DND-41 (cell line): ENCODE results near the gene IFFO2.

ENCODE experiments used
- CTCF ChIP-seq: IDR thresholded peaks from 2 replicates; pipeline ENCODE4 v1.5.1; 2012; ENCODE audit warnings: borderline replicate concordance, low read length, moderate library complexity, mild to moderate bottlenecking; ENCODE audit not compliant: poor library complexity, severe bottlenecking; ENCODE audit errors: extremely low read depth
- EZH2 ChIP-seq: IDR thresholded peaks from 3 replicates; pipeline ENCODE4 v1.6.1; 2012; ENCODE audit warnings: borderline replicate concordance, low read depth, mild to moderate bottlenecking, moderate library complexity, low read length, inconsistent platforms; ENCODE audit not compliant: severe bottlenecking

GRCh38 chr1:18936471-18936813 lies 20.0 kb downstream of the IFFO2 start:
- TF ChIP-seq EZH2 (no peak), CTCF (no peak)
